ENCODE data around the gene ROBO4.

DNA sequence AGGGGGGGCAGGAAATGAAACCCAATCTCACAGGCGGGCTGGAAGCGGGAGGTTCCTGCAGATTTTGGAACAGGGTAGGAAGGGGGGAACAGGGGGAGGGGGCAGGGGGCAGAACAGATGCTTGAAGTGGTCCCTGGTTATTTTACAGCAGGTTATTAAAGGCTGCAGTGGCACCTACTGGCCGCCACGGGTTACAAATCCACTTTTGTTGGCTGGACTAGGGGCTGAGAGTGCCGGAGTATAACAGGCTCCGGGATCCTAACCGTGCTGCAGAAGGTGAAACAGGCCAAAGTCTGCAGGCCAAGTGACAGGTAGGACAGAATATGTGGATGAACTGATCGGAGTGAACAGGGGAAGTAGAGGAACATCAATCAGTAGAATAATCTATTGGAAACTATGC is 30.0 kb downstream of the ROBO4 start:
- TF ChIP-seq CTCF (conservative IDR thresholded peaks at IDR 0.05) (peak; percentile 76), ZFX (IDR thresholded peaks at IDR 0.05) (no peak)

Measured in C4-2B (cell line).